Activated T-helper 1 cell treated with anti-CD3 and anti-CD28 coated beads, Interleukin-2, amount 50 U/mL, for 16 hours (primary cell): Measurements from ENCODE around the gene TFDP2.

Source experiments
- DNase-seq, 2 donors: peaks; one replicate each; pipeline ENCODE4 v3.0.0-alpha.2; 2020; ENCODE audit warnings: low read depth in 1 of 2, low spot score in 1 of 2

TFDP2 gene

GRCh38 chr3:141969711-141970110, 179.6 kb downstream of the TFDP2 start:
- no peak for DNase-seq

DNA sequence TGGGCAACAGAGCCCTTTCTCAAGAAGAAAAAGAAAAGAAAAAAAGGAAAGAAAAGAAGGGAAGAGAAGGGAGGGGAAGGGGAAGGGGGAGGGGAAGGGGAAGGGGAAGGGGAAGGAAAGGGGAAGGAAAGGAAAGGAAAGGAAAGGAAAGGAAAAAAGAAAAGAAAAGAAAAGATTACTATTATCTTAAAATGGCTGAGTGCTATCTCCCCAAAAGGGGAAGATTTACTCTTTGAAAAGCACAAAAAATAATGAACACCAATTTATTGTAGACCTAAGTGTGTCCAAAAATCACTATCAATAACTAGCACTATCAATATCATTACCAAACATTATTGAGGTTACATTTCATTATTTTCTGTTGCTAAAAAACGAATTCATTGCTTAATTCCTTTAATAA, 183.9 kb downstream of the TFDP2 start:
- DNase-seq: no peak

DNA sequence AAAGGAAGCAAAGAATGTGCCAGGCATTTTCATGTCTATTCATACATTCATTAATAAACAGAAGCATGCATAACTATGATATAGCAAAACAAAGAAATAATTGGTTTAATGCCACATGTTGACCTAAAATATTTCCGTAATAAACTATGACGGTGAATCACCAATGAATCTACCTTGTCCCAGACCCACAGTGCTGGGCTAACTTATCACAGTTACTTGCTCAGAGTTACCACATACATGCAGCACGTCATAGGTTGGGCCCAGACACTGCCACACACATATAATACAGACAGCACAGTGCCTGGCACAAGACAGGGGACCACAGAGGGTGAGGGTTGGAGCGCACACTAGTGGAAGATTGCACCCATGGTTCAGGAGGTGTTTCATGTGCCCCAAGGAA, 186.0 kb downstream of the TFDP2 start:
- no peak for DNase-seq

GRCh38 chr3:141960731-141961130, 188.6 kb downstream of the TFDP2 start:
- no peak for DNase-seq

DNA sequence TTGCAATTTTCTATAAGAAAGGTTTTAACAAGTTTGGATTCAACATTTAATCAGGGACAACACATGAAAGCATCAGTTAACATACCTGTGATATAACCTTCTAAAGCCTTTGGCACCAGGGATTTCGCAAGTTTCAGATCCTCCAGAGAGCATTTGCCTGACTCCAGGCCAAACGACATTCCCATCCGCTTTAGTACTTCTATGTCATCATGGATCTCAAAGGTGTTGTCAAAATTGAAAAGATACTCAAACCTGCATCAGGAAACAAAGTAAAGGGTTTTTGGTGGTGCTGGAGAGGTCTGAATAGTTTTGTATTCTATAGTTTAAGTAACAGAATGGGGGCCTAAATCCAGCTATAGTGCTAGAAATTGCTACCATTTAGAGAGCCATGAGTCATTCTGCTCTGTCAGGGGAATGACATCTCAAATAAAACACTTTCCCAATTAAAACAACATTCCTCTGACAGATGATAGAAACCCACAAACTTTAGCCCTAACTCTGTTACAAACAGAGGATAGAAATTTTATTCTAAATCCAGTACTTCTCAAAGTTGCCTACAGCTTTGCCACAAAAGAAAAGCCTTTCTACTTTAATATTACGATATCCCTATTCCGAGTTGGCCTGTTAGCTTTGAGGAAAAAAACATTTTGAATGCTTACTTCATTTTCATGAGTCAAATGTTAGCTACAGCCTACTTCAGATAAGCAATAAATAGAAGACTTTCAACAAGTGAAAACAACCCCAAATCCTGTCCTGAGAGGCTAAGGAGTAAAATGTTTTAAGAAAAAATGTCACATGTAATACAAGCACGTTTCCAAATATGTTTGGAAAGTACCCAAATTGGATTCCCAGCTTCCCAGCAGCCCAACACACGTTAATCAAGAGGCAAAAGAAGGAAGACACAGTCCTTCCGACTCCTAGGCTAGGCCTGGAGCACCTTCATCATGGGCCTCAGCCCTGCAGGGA, 189.5 kb downstream of the TFDP2 start:
- no peak for DNase-seq

GRCh38 chr3:141955175-141955574, 194.2 kb downstream of the TFDP2 start:
- DNase-seq: no peak

- no peak for DNase-seq
These were observed 196.7 kb downstream of the TFDP2 start for GRCh38 chr3:141952611-141953010.

GRCh38 chr3:141950572-141951493, 198.5 kb downstream of the TFDP2 start:
- DNase-seq: no peak

DNA sequence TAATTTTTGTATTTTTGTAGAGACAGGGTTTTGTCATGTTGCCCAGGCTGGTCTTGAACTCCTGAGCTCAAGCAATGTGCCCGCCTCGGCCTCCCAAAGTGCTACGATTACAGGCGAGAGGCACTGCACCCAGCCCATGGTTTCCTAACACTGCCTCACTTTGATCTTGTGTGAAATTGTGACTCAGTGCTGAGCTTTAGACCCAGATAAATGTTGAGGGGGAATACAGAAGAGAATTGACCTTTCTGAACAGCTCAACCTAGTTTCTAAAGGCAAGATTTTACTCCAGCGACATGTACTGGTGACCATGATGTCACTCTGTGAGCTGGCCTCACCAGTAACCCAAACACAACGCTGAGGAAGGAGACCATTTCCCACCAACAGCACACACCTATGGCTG, 199.4 kb downstream of the TFDP2 start:
- DNase-seq: no peak

- DNase-seq: no peak
These were observed 199.9 kb downstream of the TFDP2 start for GRCh38 chr3:141949399-141949798.

GRCh38 chr3:141945726-141946485, 203.4 kb downstream of the TFDP2 start:
- DNase-seq: no peak

GRCh38 chr3:141942006-141942405, 207.3 kb downstream of the TFDP2 start:
- DNase-seq: no peak

GRCh38 chr3:141941093-141941492, 208.3 kb downstream of the TFDP2 start:
- DNase-seq: no peak

DNA sequence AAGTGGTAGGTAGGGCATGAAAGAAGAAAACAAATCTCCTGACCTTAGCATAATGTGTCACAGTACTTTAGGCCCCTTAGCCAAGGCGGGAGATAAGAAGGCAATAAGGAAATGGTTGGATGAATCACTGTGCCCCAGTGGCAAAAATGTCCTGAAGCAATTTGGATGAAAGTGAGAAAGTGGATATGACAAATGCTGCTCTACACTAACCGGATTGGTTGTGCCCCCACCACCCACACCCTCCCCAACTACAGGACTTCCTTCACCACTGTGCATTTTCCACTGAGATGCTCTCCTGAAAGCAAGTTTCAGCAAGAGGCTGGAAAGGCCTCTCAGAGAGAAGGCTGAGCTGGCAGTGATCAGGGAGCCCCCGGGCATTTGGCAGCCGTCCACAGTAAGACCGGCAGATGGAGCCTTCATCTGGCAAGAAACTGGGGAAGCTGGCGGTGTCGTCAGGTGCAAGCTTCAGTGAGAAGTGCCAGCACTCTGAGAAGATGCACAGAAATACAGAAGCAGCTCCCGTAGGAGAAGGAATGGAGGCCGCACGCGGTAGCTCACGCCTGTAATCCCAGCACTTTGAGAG, 209.1 kb downstream of the TFDP2 start:
- no peak for DNase-seq

DNA sequence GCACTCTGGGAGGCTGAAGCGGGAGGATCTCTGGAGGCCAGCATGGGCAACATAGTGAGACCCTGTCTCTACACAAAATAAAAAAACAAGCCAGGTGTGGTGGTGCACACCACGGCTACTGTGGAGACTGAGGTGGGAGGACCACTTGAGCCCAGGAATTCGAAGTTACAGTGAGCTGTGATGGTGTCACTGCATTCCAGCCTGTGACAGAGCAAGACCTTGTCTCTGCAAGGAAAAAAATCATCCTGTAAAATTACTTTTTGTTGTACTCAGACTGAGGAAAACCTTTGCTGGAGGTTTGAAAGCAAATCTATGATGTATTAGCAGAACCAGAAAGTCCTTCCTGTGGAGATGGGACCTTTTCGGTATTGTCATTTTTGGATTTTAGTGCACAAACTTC, 209.6 kb downstream of the TFDP2 start:
- DNase-seq: no peak

DNA sequence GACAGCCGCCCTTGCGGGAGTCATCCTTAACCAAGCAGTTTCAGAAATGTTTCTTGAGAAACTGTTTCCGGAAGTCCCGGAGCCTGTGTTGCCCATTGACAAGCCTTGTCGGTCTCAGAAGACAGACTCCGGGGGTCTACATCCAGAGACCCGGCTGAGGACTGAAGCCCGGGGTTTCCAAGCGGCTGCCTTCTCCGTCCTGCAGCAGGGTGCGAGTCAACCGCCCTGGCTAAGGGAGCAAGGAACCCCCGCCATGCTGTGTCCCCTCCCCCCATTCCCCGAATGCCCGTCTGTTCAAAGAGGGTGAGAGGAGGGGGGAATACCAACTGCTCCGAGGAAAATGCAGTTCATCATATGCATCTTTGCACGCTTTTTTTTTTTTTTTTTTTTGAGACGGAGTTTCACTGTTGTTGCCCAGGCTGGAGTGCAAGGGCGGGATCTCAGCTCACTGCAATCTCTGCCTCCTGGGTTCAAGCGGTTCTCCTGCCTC, 211.3 kb downstream of the TFDP2 start:
- DNase-seq: no peak

GRCh38 chr3:141934354-141934753, 215.0 kb downstream of the TFDP2 start:
- DNase-seq: no peak

GRCh38 chr3:141933421-141934300, 215.7 kb downstream of the TFDP2 start:
- DNase-seq: no peak

- DNase-seq: no peak
These were observed 218.5 kb downstream of the TFDP2 start for GRCh38 chr3:141930801-141931200.
